Measurements from ENCODE around the gene CAPN12. TPM values are rescaled to one million over a fixed set of nuclear protein-coding genes. Genes with fewer than 3 reads are reported as not detected.
A peak's percentile ranks its signal among the peaks of the same experiment; 100 is the strongest.

The CAPN12 gene
- total and polyA plus RNA-seq, 2 of the 8 experiments (the other 6 are each of a cell fraction or from before 2014, with no cell fraction given) = 8.8 to 20.0 TPM

GRCh38 chr19:38683393-38684077 is 60.7 kb downstream of the CAPN12 start (continued):
- TF ChIP-seq YY1 (IDR thresholded peaks at IDR 0.05; ENCODE audit: low read depth, low read length) (0 out of 2 replicates have a peak, but pooled peaks have one; percentile 39), PHF8 (conservative IDR thresholded peaks at IDR 0.05; ENCODE audit: low read depth, low read length) (no peak), RXRA (IDR thresholded peaks at IDR 0.05; ENCODE audit: insufficient read depth, low read depth, low read length) (no peak), HDAC6 (IDR thresholded peaks at IDR 0.05; ENCODE audit: low read depth, low read length) (no peak), E2F6 (IDR thresholded peaks at IDR 0.05) (peak; percentile 10; the same call in 1 of the 2 replicates), SAP30 (IDR thresholded peaks at IDR 0.05; ENCODE audit: insufficient read depth, insufficient replicate concordance, low read length) (no peak), SP2 (IDR thresholded peaks at IDR 0.05; ENCODE audit: low read length) (no peak), ATF3 (IDR thresholded peaks at IDR 0.05; ENCODE audit: insufficient read depth, low read depth, low read length) (peak; percentile 78), TAF1 (IDR thresholded peaks at IDR 0.05; ENCODE audit: low read depth, low read length) (peak; percentile 65), FOSL1 (IDR thresholded peaks at IDR 0.05; ENCODE audit: insufficient read depth, low read depth, low read length) (no peak), ASH2L (IDR thresholded peaks at IDR 0.05; ENCODE audit: low read length) (peak; percentile 18), SUZ12 (IDR thresholded peaks at IDR 0.05; ENCODE audit: low read length) (no peak), POLR2A (IDR thresholded peaks at IDR 0.05; ENCODE audit: control extremely low read depth in 1 of 2, low read depth in 2 of 2, low read length in 2 of 2) (peak in 1 of 2 experiments; percentile 32; a peak in 1 of 3 replicates), BRCA1 (IDR thresholded peaks at IDR 0.05; ENCODE audit: low read depth, low read length) (no peak), KDM1A (IDR thresholded peaks at IDR 0.05; ENCODE audit: borderline replicate concordance, low read length) (no peak), POU5F1 (IDR thresholded peaks at IDR 0.05; ENCODE audit: low read depth, low read length) (no peak), CHD1 (IDR thresholded peaks at IDR 0.05; ENCODE audit: low read depth, low read length) (no peak), TAF7 (optimal IDR thresholded peaks at IDR 0.05; ENCODE audit: borderline replicate concordance, low read depth, low read length) (peak; percentile 56), EZH2 (IDR thresholded peaks at IDR 0.05; ENCODE audit: low read depth, low read length, severe bottlenecking) (no peak), SP1 (IDR thresholded peaks at IDR 0.05; ENCODE audit: low read depth, low read length) (peak; percentile 78), SIRT6 (IDR thresholded peaks at IDR 0.05; ENCODE audit: low read length) (no peak), GTF2F1 (IDR thresholded peaks at IDR 0.05; ENCODE audit: borderline replicate concordance, low read depth, low read length) (no peak), CREB1 (IDR thresholded peaks at IDR 0.05) (peak; percentile 60; the same call in 1 of the 2 replicates), JUND (IDR thresholded peaks at IDR 0.05; ENCODE audit: low read length) (peak; percentile 96), CBX8 (IDR thresholded peaks at IDR 0.05; ENCODE audit: borderline replicate concordance, low read depth, low read length) (no peak)
